ENCODE results near the gene INVS.
"Not testable (repeated sequence)": the region's sequence is repeated elsewhere in the genome, so short reads cannot be mapped to it uniquely, and the experiment has no call there.

Gene INVS

DNA sequence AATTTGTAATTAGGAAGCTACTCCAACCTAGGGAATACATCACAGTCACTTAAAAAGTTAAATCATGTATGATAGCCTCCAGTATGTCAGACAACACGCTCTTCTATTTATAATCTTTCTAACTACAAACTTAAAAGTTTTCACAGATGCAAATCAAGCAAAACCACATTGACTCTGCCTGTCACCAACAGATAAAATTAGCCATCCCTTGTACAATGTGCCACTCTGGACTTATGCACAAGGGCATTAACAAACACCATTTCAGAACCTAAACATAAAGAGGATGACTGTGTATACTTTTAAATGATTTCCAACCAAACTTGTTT lies 15.0 kb upstream of the INVS start:
- H3K36me3 ChIP-seq (ENCODE audit: control insufficient read depth, insufficient read depth, low read length): no peaks in the 10 kb centered on the region
- no peaks in the 10 kb centered on the region for H3K9me3 ChIP-seq (ENCODE audit: control insufficient read depth, insufficient read depth, low read length)
- no peaks in the 10 kb centered on the region for H3K27me3 ChIP-seq (ENCODE audit: control insufficient read depth, insufficient read depth, low read length)
- no peak overlapping the region for H3K27ac ChIP-seq (ENCODE audit: low read depth, low read length)
- no peak overlapping the region for H3K4me3 ChIP-seq (ENCODE audit: low read depth, low read length)
- H3K4me1 ChIP-seq (ENCODE audit: control insufficient read depth, insufficient read depth, low read length): peaks cover 34% of the 10 kb centered on the region
- no peak overlapping the region for H3K9ac ChIP-seq (ENCODE audit: low read depth, low read length)

DNA sequence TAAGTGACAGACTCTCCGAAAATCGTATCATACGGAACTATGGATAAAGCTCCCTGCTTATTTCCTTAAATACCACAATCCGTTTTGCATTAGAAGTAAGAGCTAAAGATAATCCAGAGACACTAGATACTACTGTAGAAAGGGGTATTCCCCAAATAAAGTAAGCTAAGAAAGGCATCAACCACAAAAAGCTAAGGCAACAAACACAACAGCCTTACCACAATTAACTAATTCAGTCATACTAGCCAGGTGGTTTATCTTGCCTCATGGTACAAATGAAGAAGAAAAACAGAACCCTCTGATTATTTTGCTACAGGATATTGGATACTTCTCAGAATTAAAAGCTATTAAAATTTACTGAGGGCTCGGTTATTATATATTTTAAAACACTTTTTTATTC lies 14.3 kb upstream of the INVS start:
- Histone ChIP-seq H3K27ac (ENCODE audit: low read depth, low read length) (no peak overlapping the region), H3K9ac (ENCODE audit: low read depth, low read length) (no peak overlapping the region), H3K4me1 (ENCODE audit: control insufficient read depth, insufficient read depth, low read length) (peaks cover 34% of the 10 kb centered on the region), H3K9me3 (ENCODE audit: control insufficient read depth, insufficient read depth, low read length) (no peaks in the 10 kb centered on the region), H3K27me3 (ENCODE audit: control insufficient read depth, insufficient read depth, low read length) (no peaks in the 10 kb centered on the region), H3K36me3 (ENCODE audit: control insufficient read depth, insufficient read depth, low read length) (no peaks in the 10 kb centered on the region), H3K4me3 (ENCODE audit: low read depth, low read length) (no peak overlapping the region)

DNA sequence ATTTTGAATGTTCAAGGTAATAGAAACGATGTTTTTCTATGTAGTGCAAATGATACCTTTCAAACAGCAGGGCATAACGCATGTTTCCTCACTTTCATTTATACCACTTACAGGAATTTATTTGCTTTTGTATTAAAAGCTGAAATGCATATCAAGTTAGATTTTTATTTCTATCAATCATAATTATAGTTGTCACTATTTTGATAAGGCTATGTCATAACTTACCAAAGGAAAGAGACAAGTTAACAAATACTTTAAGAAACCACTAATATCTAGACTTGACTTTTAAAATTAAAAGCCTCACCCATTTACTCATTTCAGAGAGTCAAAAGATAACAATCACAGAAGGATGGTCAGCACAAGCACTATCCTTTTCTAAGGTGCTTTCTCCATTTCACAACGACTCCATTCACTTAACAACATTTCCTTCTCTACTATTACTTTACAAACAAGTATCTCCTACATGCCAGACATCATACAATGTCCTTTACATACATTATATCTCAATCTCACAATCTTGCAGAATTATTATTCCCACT lies 12.9 kb upstream of the INVS start:
- H3K36me3 ChIP-seq (ENCODE audit: control insufficient read depth, insufficient read depth, low read length): no peaks in the 10 kb centered on the region
- no peak overlapping the region for H3K4me3 ChIP-seq (ENCODE audit: low read depth, low read length)
- peaks cover 28% of the 10 kb centered on the region for H3K4me1 ChIP-seq (ENCODE audit: control insufficient read depth, insufficient read depth, low read length)
- H3K27ac ChIP-seq (ENCODE audit: low read depth, low read length): no peak overlapping the region
- no peaks in the 10 kb centered on the region for H3K9me3 ChIP-seq (ENCODE audit: control insufficient read depth, insufficient read depth, low read length)
- no peaks in the 10 kb centered on the region for H3K27me3 ChIP-seq (ENCODE audit: control insufficient read depth, insufficient read depth, low read length)
- no peak overlapping the region for H3K9ac ChIP-seq (ENCODE audit: low read depth, low read length)

DNA sequence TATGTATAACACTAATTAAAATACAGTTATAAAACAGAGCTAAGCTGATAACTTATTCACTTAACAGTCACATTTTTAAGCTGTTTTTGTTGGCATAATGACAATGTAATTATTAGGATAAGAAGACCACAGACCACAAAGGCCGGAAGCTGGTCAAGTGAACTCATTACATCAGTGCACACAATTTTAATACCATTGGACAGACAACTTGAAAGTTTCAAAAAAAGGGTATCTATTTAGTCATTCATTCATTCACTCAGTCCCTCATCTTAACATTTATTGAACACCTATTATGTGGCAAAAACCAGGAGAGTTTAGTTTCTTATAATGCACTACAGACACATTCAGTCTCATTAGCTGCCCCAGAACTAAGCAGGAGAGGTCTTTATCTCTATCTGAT lies 11.8 kb upstream of the INVS start:
- Histone ChIP-seq H3K27me3 (ENCODE audit: control insufficient read depth, insufficient read depth, low read length) (no peaks in the 10 kb centered on the region), H3K4me3 (ENCODE audit: low read depth, low read length) (no peak overlapping the region), H3K27ac (ENCODE audit: low read depth, low read length) (no peak overlapping the region), H3K9ac (ENCODE audit: low read depth, low read length) (no peak overlapping the region), H3K4me1 (ENCODE audit: control insufficient read depth, insufficient read depth, low read length) (peaks cover 23% of the 10 kb centered on the region), H3K36me3 (ENCODE audit: control insufficient read depth, insufficient read depth, low read length) (no peaks in the 10 kb centered on the region), H3K9me3 (ENCODE audit: control insufficient read depth, insufficient read depth, low read length) (no peaks in the 10 kb centered on the region)

DNA sequence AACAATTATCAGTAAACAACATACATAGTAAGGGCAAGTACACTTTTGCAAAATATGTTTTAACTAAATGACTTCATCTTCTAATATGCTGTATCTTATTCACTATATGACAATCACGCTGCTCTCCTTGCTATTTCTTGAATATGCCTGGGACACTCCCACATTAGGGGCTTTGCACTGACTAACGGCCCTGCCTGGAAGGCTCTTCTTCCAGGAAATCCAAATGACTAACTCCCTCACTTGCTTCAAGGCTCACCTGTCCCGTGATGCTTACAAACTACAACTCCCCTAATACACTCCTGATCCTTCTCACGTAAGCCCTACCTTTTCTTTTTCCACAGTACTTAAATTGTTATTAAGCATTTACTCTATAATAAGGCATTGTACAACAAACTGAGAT lies 10.8 kb upstream of the INVS start:
- Histone ChIP-seq H3K27me3 (ENCODE audit: control insufficient read depth, insufficient read depth, low read length) (no peaks in the 10 kb centered on the region), H3K9ac (ENCODE audit: low read depth, low read length) (no peak overlapping the region), H3K36me3 (ENCODE audit: control insufficient read depth, insufficient read depth, low read length) (no peaks in the 10 kb centered on the region), H3K9me3 (ENCODE audit: control insufficient read depth, insufficient read depth, low read length) (no peaks in the 10 kb centered on the region), H3K4me1 (ENCODE audit: control insufficient read depth, insufficient read depth, low read length) (peaks cover 17% of the 10 kb centered on the region), H3K27ac (ENCODE audit: low read depth, low read length) (no peak overlapping the region), H3K4me3 (ENCODE audit: low read depth, low read length) (no peak overlapping the region)

DNA sequence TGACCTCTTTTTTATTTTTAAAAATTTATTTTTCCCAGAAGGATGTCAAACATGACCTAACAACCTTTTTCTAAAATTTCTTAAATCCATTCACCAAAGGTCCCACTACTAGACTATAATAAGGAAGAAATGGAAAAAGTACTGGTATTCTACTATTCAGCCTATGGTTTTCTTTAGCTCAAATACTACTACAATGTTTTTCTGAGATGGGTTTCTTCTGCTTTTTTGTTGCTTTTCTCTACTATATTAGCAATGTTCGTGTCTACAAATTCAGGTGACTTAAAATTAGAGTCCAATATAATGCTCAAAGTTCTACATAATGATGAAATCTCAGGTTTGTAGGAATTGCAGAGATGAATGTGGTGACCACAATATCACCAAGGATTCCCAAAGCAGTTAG lies 8.2 kb upstream of the INVS start:
- H3K27ac ChIP-seq (ENCODE audit: low read depth, low read length): no peak overlapping the region
- no peaks in the 10 kb centered on the region for H3K4me1 ChIP-seq (ENCODE audit: control insufficient read depth, insufficient read depth, low read length)
- no peak overlapping the region for H3K4me3 ChIP-seq (ENCODE audit: low read depth, low read length)
- no peaks in the 10 kb centered on the region for H3K36me3 ChIP-seq (ENCODE audit: control insufficient read depth, insufficient read depth, low read length)
- no peaks in the 10 kb centered on the region for H3K27me3 ChIP-seq (ENCODE audit: control insufficient read depth, insufficient read depth, low read length)
- no peak overlapping the region for H3K9ac ChIP-seq (ENCODE audit: low read depth, low read length)
- H3K9me3 ChIP-seq (ENCODE audit: control insufficient read depth, insufficient read depth, low read length): no peaks in the 10 kb centered on the region

DNA sequence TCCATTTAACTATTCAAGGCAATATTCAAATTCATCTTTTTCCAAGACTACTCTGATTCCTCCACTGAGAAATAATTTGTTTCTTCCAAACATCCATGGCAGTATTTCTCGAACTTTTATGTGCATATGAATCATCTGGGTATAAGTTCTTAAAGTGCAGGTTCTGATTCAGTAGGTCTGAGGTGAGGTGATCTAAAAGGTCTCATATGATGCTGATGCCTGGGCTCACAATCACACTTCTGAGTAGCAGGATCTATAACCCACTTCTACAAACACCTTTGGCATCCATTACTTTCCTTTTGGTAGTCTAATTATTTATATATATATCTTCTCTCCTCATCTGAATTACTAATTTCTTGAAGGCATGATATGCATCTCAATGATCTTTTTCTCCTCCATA lies 7.4 kb upstream of the INVS start:
- Histone ChIP-seq H3K9ac (ENCODE audit: low read depth, low read length) (no peak overlapping the region), H3K4me3 (ENCODE audit: low read depth, low read length) (no peak overlapping the region), H3K27me3 (ENCODE audit: control insufficient read depth, insufficient read depth, low read length) (no peaks in the 10 kb centered on the region), H3K9me3 (ENCODE audit: control insufficient read depth, insufficient read depth, low read length) (no peaks in the 10 kb centered on the region), H3K4me1 (ENCODE audit: control insufficient read depth, insufficient read depth, low read length) (no peaks in the 10 kb centered on the region), H3K27ac (ENCODE audit: low read depth, low read length) (no peak overlapping the region), H3K36me3 (ENCODE audit: control insufficient read depth, insufficient read depth, low read length) (no peaks in the 10 kb centered on the region)

DNA sequence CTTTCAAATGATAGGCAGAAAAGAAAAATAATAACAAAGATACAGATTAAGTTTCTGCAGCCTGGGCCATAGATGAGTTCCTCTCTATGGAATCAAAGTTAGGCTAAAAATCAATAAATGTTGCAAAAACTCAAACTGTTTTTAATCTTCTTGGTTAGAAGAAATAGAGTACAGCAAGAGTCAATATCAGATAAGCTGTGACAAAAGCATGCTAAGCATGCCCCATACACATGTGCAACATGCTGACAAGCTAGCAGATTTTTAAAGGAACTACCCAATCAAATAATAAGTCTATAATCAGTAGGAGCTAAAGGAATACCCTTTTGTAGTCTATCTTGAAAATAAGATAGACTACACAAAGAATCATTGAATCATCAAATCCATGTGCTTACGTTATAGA lies 7.0 kb upstream of the INVS start:
- Histone ChIP-seq H3K9ac (ENCODE audit: low read depth, low read length) (no peak overlapping the region), H3K9me3 (ENCODE audit: control insufficient read depth, insufficient read depth, low read length) (no peaks in the 10 kb centered on the region), H3K4me3 (ENCODE audit: low read depth, low read length) (no peak overlapping the region), H3K36me3 (ENCODE audit: control insufficient read depth, insufficient read depth, low read length) (no peaks in the 10 kb centered on the region), H3K4me1 (ENCODE audit: control insufficient read depth, insufficient read depth, low read length) (no peaks in the 10 kb centered on the region), H3K27ac (ENCODE audit: low read depth, low read length) (no peak overlapping the region), H3K27me3 (ENCODE audit: control insufficient read depth, insufficient read depth, low read length) (no peaks in the 10 kb centered on the region)

DNA sequence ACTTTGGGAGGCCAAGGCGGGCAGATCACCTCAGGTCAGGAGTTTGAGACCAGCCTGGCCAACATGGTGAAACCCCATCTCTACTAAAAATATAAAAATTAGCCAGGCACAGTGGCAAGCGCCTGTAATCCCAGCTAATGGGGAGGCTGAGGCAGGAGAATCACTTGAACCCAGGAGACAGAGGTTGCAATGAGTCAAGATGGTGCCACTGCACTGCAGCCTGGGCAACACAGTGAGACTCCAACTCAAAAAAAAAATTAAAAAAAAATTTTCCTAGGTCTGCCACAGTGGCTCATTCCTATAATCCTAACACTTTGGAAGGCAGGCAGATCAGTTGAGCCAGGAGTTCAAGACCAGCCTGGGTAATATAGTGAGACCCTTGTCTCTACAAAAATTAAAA lies 4.6 kb upstream of the INVS start:
- not testable (repeated sequence) for H3K27me3 ChIP-seq (ENCODE audit: control insufficient read depth, insufficient read depth, low read length); H3K4me1 ChIP-seq (ENCODE audit: control insufficient read depth, insufficient read depth, low read length); H3K27ac ChIP-seq (ENCODE audit: low read depth, low read length); H3K36me3 ChIP-seq (ENCODE audit: control insufficient read depth, insufficient read depth, low read length); H3K9me3 ChIP-seq (ENCODE audit: control insufficient read depth, insufficient read depth, low read length); H3K9ac ChIP-seq (ENCODE audit: low read depth, low read length); H3K4me3 ChIP-seq (ENCODE audit: low read depth, low read length)

DNA sequence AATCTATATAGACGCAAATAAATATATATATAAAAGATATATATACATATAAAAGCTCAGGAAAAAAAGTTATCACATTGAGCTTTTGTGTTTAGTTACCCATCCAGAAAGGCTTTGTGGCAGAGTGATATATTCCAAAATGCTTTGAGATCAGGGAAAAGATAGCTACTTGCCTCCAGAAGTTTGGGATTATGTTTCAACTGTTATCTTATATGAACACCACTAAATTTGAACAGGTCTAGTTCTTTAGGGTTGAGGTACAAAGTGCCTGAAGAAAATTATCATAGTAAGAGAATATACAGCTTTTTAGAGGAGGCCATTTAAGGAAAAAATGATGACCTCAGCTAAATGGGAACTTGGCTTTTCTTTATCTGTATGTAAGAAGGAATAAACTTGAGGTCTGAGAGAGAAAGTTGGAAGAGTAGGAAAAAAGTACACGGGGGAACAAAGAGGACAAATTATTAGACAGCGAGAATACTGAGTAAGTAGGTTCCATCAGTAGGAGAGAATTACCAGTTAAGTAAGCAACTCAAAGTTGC lies 2.6 kb upstream of the INVS start:
- H3K4me3 ChIP-seq (ENCODE audit: low read depth, low read length): no peak overlapping the region
- no peak overlapping the region for H3K27ac ChIP-seq (ENCODE audit: low read depth, low read length)
- no peak overlapping the region for H3K9ac ChIP-seq (ENCODE audit: low read depth, low read length)

DNA sequence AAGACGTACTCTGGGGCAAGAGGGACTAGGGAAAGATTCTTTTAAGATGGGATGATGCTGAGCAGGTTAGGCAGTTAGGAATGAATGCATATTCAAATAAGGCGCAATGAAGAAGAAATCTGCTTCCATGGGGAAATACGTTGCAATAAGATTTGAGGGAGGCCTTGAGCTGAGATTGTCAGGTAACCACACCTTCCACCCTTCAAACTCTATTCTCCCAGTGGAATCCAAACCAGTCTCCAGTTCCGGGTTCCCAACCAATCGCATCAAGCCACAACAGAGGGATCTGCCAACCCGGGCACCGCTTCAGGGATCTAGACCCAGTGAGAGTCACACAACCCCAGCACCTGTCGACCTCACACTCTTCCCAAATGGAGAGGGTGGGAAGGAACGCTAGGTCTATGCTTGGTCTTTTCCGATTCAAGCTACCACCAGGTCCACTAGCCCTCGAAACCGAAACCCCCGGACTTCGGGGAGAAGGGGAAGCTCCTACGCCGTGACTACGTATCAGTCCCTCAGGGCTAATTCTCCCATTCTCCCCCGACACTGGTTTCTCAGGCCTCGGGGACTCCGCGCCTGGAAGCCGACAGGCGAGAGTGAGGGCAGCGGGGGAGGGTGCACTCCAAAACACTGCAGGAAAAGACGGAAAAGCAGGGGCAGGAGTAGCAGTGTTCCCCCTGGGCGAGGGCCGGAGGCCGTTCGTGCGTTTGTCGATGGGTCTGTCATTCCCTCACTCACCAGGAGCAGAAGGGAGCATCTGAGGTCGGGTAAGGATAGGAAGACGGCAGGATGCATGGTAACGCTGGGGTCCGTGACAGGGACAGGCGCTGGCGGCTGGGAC lies 777 bp upstream of the INVS start:
- H3K36me3 ChIP-seq (ENCODE audit: control insufficient read depth, insufficient read depth, low read length): no peaks in the 10 kb centered on the region
- H3K27me3 ChIP-seq (ENCODE audit: control insufficient read depth, insufficient read depth, low read length): no peaks in the 10 kb centered on the region
- H3K4me3 ChIP-seq (ENCODE audit: low read depth, low read length): peak overlapping the region; percentile 98
- no peaks in the 10 kb centered on the region for H3K9me3 ChIP-seq (ENCODE audit: control insufficient read depth, insufficient read depth, low read length)
- H3K27ac ChIP-seq (ENCODE audit: low read depth, low read length): peak overlapping the region; percentile 54
- H3K9ac ChIP-seq (ENCODE audit: low read depth, low read length): peak overlapping the region; percentile 77
- H3K4me1 ChIP-seq (ENCODE audit: control insufficient read depth, insufficient read depth, low read length): peaks cover 10% of the 10 kb centered on the region; the same call in 1 of the 2 replicates

More for the DNA sequence above, 2.6 kb upstream of the INVS start:
- Histone ChIP-seq H3K36me3 (ENCODE audit: control insufficient read depth, insufficient read depth, low read length) (no peaks in the 10 kb centered on the region), H3K9me3 (ENCODE audit: control insufficient read depth, insufficient read depth, low read length) (no peaks in the 10 kb centered on the region), H3K4me1 (ENCODE audit: control insufficient read depth, insufficient read depth, low read length) (peaks cover 10% of the 10 kb centered on the region; the same call in 1 of the 2 replicates), H3K27me3 (ENCODE audit: control insufficient read depth, insufficient read depth, low read length) (no peaks in the 10 kb centered on the region)
